C4-2B (cell line): ENCODE data around the gene ZNRD2.

Experiments used
- CTCF ChIP-seq: fragments of 450-650 bp; conservative IDR thresholded peaks from 2 replicates; pipeline ENCODE4 v1.5.1; 2017; ENCODE audit warnings: mild to moderate bottlenecking
- ZFX ChIP-seq: fragments of 450-650 bp; IDR thresholded peaks from 2 replicates; pipeline ENCODE4 v1.6.1; 2017

- no peak for TF ChIP-seq CTCF
- peak; percentile 26; the same call in 1 of the 2 replicates for TF ChIP-seq ZFX
These were observed 12.0 kb upstream of the ZNRD2 start, which contains the start of gene LTBP3 for GRCh38 chr11:65558002-65558929.
